CD4-positive, alpha-beta T cell treated with Interleukin-4 for 1 hour (primary cell): ENCODE results near the gene DCAF15.

Experiments used
- DNase-seq, 2 donors: peaks; one replicate each; pipeline ENCODE4 v3.0.0-alpha.2; 2020 to 2022

DCAF15 gene

DNA sequence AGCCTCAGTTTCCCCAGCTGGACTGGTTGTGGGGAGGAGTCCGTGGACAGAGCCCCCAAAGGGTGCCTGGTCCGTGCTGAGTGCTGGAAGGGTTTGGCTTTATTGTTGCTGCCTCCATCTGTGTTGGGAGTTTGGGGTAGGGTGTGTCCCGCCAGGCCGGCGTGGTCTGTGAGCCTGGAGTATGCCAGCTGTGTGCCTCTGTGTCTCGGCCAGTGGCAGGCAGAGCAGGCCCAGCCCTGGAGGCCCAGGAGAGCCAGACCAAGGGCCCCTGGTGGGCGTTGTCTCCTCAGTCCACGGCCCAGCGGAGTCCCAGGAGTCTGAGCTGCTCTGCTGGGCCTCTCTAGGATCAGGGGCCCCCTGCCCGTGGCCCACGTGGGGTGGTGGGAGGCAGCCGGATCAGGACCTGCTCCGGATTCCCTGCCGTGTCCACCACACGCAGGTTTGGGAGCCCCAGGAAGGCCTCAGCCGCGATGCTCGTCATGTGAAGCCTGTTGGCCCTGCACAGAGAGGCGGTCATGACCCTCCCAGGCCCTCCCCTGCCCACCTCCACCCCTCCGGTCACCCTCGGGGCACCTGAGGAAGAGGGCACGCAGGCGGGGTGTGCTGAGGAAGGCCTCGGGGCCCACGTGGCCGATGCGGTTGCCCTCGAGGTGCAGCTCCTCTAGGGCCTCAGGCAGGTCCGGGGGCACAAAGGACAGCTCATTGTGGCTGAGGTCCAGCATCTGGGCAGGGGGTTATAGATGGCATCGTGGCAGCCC, 20.7 kb upstream of the DCAF15 start:
- DNase-seq, result no peak

DNA sequence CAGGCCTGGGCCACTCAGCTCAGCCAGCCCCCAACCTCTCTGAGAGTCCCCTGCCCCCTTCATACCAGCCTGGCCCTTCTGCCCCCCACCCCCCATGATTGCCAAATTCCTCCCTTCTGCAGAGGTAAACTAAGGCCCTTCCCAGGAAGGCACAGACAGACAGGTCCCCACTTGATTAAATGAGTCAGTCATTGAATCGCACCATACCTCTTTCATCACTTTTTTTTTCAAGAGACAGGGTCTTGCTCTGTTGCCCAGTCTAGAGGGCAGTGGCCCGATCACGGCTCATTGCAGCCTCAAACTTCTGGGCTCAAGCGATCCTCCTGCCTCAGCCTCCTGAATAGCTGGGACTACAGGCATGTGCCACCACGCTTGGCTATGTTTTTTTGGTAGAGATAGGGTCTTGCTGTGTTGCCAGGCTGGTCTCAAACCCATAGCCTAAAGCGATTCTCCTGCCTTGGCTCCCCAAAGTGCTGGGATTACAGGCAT, 20.1 kb upstream of the DCAF15 start:
- no peak for DNase-seq

DNA sequence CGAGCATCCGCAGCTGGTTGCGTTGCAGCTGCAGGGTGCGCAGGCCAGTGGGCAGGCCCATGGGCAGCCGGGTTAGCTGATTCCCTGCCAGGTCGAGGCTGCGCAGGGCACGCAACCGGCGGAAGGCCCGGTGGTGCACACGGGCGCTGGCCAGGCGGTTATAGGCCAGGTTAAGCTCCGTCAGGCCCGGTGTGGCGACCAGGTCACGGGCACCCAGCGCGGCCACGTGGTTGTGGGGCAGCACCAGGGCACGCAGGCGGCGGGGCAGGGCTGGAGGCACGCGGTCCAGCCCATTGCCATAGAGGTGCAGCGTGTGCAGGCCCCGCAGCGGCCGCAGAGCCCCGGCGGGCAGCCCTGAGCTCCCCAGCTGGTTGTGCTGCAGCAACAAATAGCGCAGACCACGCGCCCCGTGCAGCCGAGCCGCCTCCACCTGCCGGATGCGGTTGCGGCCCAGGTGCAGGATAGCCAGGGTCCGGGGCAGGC, 19.4 kb upstream of the DCAF15 start:
- no peak for DNase-seq

DNA sequence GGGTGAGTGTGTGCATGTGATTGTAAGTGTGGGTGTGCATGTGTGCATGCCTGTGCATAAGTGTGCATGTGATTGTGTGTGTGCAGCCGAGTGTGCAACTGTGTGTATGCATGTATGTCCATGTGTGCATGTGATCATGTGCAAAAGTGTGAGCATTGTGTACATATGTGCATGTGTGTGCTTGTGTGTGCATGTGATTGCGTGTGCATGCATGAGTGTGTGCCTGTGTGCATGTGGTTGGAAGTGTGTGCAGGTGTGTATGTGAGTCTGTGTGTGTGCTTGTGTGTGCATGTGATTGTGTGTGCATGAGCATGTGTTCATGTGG, 17.6 kb upstream of the DCAF15 start:
- no peak for DNase-seq

DNA sequence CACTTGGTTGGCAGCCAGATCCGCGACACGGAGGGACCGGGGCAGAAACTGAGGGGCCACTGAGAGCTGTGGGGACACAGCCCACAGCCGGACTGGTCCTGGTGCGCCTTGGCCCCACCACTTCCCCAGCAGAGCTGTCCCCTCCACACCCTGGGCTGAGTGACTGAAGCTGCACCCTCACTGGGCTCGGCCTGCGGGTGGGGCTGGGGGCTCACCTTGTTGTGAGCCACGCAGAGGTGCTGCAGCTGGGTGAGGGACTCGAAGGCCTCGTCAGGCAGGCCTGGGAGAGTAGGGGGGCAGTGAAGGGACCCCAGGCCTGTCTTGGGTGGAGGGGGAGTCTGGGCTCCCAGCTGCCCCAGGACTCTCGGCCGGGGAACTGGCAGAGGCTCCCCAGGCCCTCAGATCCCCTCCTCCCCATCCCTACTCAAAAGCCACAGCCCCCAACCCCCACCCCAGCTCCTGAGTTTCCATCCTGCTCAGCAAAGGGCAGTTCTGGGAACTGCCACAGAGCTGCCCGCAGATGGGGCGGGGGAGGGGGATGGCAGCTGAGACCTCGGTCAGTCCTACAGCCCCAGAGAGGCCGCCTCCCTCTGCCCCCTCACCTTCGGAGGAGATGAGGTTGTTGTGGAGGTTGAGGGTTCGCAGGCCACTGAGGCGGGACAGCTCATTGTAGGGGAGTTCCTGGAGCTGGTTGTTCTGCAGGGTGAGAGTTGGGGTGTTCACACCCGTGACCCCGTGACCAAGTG, 16.4 kb upstream of the DCAF15 start:
- DNase-seq, result no peak

DNA sequence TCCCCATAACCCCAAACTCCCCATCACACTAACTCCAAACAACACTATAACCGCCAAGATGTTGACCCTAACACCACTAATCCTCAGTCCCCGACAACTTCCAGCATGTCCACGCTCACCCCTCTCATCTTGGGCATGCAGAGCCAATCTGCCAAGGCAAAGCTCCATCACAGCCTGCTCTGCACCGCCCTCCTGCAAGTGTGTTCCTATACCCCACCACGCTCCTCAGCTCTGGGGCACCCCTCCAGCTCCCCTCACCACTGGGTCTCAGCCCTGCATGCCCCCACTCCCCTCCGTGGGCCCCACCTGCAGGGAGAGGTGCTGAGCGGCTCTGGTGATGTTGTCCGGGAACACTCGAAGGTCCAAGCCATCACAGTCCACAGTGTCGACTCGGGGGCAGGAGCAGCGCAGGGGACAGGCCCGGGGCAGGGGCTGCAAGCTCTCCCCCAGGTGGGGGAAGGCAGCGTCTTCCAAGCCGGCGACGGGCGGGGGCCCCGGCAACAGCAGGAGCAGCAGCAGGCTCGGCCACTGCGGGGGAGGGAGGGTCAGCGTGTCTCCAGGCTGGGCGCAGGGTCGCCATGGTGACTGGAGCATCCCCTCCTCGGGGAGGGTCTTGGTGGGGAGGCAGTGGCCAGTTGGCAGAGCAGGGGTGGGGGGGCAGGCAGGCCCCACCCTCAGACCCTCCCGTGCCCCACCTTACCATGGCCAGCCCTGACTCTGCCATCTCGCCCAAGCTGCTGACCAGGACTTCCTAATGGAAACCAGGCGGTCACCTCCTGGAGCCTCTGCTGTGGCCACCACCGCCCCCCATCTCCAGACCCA, 14.6 kb upstream of the DCAF15 start:
- DNase-seq, result no peak

DNA sequence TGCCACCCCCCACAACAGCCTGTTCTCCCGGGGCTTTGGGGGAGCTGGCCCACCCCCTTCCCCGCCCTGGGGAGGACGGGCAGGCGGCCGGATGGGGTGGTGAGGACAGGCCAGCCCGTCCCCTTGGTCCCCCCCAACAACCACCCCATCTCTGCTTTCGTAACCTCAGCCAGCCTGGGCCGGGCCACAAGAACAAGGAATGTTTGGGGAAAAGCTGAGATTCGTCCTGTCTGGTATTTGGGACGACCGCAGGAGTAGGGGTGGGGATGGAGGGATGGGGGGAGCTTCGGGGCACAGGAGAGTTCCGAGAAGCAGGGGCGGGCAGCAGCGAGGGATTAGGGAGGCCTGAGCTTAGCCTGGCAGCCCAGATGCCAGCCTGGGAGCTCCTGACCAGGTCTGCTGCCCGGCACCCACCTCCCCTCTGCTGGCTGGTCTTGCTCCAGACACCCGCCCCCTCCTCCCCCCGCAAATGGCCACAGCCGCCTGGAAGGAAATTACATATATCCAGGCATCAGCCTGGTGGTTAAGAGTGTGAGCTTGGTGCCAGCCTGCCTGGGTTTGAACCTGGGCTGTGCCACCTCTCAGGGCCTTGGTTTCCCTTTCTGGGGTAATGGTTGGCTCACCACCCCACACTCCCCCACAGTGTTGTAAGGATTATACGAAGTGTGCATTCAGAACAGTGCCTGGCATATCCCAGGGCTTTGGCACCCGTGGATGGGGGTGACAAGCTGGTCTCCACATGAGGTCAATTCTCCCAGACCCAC, 13.8 kb upstream of the DCAF15 start, which contains the start of gene PODNL1:
Gene PODNL1 (minus strand): TSS at position 117 of the 764 bp plus-strand sequence. CDS start 236 bp downstream, outside the sequence.
- DNase-seq, result no peak

DNA sequence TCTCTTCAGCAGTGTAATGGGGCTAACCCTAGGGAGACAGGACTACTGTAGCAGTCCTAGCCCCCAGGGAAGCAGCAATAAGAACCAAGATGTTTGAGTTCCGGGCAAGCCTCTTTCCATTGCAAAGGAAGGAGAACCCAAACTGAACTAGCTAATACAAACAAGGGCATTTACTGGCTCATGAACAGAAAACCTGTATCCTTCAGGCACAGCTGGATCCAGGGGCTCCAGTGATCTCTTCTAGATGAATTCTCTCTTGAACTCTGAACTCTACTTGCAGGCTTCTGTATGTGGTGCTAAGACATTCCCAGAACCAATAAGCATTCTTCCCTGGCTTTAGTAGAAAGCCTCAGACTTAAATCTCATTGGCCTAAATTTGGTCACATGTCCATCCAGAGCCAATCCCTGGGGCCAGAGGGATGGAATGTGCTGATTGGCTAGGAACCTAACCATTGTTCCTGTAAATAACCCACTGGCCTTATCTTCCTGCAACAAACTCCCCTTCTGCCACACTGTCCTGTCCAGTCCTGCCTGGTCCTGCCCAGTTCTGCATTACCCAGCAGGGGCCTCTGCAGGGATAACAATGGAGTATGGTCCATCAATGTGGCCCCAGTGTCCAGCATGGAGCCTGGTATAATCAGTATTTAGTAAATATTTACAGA, 10.2 kb upstream of the DCAF15 start:
- no peak for DNase-seq

DNA sequence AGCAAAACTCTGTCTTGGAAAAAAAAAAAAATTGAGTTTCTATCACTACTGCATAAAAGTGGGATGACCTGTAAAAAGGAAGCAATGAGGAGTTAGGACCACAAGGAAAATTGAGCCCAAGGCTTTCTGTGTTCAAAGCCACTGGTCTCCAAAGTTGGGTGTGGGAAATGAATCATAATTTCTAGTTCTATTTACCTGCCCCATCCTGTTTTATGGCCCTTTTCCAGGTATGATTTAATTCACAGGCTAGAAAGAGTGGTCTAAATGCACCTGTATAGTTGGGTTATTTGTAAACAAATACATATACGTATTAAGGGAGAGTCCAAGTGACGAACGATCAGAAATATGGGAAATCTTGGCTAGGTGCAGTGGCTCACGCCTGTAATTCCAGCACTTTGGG, 5.9 kb upstream of the DCAF15 start:
- no peak for DNase-seq

DNA sequence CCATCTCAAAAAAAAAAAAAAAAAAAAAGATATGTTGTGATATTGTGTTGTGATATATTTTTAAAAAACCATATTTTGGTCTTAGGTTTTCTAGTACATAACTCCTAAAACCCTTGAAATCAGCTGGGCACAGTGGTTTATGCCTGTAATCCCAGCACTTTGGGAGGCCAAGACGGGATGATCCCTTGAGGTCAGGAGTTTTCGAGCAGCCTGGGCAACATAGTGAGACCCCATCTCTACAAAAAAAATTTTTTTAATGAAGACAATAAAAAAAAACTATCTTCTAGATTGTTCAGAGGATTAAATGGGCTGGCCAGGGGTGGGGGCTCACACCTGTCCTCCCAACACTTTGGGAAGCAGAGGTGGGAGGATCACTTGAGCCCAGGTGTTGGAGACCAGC, 1.3 kb upstream of the DCAF15 start:
- no peak for DNase-seq

DNA sequence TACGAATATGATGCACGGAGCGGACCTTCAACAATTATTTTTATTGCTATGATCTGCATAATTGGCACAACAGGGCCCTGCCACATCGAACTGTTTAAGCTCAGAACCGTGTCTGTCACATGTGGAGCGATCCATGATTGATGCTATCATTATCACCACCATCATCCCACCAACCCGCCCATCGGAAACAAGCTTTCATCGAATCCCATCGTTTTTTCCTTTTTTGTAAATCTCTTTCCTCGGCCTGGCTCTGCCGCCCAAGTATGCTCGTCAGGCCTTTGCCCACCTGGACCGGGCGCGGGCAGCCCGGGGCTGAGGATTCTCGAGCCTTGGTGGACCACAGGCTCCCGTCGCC, 533 bp upstream of the DCAF15 start:
- no peak for DNase-seq

DNA sequence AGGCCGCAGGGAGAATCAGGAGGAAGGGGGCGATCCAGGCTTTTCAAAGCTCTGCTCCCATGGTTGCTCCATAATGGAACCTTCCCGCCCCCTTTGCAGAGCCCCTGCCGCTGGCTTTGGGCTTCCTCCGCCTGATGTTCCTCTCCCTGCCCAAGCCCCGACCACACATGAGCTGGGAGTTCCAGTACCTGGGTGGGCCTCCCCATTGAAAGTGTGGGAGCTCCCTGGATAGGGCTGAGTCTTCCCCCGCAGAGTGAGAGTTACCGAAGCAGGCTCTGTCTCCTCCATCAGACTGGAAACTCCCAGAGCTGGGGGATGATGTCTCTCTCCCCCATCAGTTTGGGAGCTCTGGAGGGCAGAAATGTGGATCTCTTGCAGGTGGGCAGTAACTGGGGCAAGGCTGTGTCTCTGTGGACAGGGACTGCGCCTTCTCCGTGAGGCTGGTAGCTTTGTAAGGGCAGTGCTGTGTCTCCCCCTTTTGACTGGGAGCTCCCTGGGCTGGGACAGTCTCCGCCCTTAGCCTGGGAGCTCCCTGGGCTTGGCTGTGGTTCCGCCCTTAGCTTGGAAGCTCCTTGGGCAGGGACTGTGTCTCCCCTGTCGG, 722 bp downstream of the DCAF15 start:
- DNase-seq, result no peak

DNA sequence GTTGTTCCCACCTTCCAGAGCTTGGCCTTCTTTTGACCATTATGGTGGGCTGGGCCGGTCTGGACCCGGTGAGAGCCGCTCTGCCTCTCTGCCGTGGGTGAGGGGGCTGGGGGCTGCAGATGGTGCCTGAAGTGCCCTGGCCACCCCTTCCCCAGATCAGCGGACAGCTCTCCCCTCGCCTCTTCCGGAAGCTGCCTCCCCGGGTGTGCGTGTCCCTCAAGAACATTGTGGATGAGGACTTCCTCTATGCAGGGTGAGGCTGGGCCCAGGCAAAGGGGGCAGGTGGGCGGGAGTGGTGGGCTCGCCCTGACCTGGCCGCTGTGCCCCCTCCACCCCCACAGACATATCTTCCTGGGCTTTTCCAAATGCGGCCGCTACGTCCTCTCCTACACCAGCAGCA, 1.9 kb downstream of the DCAF15 start:
- DNase-seq, result no peak

DNA sequence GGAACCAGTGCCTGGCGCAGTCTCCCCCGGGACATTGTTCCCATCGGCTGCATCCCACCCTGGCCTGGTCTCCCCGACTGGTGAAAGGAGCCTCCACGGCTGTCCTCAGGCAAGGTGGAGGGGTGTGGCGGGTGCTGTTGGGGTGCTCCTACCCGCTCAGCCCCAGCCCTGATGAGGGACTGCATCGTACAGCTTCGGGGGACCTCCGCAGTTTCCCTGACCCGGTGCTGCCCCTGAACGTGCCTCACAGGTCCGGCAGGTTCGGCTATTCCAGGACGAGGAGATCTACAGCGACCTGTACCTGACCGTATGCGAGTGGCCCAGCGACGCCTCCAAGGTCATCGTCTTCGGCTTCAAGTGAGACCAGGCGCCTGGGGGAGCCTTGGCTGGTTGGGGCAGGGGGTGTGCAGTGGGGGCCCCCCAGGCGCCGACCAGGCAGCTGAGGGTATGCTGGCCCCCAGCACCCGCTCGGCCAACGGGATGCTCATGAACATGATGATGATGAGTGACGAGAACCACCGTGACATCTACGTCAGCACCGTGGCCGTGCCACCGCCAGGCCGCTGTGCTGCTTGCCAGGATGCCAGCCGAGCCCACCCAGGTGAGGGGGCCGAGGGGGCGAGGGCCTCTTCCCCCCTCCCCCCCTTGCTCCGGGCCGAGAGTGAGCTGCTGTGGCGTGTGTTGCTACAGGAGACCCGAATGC, 3.5 kb downstream of the DCAF15 start:
- no peak for DNase-seq

DNA sequence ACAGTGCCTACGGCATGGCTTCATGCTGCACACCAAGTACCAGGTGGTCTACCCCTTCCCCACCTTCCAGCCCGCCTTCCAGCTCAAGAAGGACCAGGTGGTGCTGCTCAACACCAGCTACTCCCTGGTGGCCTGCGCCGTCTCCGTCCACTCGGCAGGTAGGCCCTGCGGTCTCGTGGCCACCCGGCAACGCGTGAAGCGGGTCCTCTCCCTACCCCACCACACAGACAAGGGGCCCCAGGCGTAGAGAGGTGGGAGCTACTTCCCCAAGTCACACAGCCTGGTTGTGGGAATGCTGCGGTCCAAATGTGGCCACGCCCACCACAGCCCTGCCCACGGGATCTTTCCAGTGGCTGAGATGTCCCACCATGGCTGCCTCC, 4.0 kb downstream of the DCAF15 start:
- DNase-seq, result no peak

DNA sequence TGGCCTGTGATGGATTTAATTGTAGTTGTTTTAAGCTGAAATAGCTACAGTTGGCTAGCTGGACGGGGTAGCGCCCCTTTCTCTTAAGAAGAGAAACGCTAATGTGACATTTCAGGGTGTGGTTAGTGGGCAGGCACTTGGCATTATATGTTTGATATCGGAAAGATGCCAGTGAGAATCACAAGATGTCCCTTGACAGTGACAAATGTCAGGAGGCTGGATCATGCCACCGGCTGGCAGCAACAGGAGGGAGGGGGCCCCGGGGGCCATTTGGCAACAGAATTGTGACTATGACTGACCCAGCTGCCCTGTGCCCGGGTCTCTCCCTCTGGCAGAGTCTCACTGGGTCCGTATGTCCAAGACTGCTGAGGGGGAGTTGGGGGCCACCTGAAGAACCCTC, 4.7 kb downstream of the DCAF15 start:
- DNase-seq, result no peak

DNA sequence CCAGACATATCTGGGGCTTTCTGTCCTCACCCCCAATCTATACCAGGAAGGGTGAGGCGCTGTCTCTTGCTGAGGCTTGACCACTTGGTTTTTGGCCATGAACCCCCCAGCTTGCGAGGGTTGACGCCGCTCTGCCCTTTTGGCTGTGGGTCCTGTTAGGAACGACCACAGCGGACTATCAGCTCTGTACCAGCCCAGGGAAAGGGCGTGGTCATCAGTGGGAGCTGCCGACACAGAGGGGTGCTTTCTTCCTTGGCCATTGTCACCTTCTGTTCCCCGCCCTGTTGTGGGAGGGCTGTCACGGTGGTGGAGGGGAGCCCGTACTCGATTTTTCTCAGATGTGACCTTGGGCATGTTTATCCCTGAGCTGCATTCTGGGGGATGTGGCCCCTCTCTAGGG, 5.7 kb downstream of the DCAF15 start:
- DNase-seq, result no peak

DNA sequence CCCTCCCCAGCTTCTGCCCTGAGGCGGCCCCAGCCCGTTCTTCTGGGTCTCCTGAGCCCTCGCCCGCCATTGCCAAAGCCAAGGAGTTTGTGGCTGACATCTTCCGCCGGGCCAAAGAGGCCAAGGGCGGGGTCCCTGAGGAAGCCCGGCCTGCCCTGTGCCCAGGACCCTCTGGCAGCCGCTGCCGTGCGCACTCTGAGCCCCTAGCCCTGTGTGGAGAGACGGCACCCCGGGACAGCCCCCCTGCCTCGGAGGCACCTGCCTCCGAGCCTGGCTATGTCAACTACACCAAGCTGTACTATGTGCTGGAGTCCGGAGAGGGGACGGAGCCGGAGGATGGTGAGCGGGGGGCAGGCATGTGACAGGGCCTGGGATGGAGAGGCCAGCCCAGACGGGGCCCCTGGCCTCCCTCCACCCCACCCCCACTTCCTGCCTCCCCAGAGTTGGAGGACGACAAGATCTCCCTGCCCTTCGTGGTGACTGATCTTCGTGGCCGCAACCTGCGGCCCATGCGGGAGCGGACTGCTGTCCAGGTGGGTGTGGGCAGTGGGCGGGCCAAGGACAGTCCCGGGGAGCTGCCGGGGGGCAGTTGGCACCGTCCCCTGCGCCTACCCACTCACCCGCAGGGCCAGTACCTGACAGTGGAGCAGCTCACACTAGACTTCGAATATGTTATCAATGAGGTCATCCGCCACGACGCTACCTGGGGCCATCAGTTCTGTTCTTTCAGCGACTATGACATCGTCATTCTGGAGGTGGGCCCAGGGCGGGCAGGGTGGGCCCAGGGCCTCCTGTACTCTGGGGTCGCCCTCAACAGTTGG, 7.0 kb downstream of the DCAF15 start:
- DNase-seq, result no peak

DNA sequence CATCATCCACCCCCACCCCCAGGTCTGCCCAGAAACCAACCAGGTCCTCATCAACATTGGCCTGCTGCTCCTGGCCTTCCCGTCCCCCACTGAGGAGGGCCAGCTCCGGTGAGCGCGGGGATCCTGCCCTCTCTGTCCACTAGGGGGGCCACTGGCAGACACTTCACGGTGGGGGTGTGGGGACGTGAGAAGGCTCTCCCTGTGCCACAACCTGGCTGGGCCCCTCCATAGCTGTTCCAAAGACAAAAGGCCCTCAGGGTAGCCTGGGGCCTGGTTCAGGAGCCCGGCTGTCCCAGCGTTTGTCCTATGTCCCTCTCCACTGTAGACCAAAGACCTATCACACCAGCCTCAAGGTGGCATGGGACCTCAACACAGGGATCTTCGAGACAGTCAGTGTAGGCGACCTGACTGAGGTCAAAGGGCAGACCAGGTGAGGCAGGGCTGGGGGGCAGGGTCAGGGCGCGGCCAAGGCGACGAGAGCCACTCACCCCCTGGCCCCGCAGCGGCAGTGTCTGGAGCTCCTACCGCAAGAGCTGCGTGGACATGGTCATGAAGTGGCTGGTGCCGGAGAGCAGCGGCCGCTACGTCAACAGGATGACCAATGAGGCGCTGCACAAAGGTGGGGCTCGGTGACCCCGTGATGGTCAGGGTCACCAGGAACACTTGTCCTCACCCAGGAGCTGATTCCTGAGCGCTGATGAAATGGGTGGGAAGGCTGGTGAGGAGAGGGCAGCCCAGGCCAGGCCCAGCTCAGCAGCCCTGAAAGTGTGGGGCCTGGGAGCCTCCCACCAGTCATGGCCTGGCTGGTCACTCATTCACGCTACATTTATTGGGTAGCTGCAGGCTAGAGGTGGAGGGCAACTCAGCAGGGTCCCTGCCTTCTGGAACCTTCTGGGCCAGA, 7.9 kb downstream of the DCAF15 start:
- peak in 1 of 2 donors; percentile 36 for DNase-seq
